IPS-15b (cell line): Measurements from ENCODE around the gene MEAF6.

Source experiments
- H3K27me3 ChIP-seq: one replicate; pipeline ENCODE4 v1.6.1; 2013; ENCODE audit warnings: low read length; ENCODE audit not compliant: control insufficient read depth, insufficient read depth
- H3K36me3 ChIP-seq: one replicate; pipeline ENCODE4 v1.6.1; 2013; ENCODE audit warnings: low read length; ENCODE audit not compliant: control insufficient read depth, insufficient read depth
- H3K4me1 ChIP-seq: one replicate; pipeline ENCODE4 v1.6.1; 2013; ENCODE audit warnings: mild to moderate bottlenecking, low read length; ENCODE audit not compliant: control insufficient read depth, insufficient read depth
- H3K4me3 ChIP-seq: one replicate; pipeline ENCODE4 v1.5.1; 2013; ENCODE audit warnings: low read depth, low read length
- H3K9ac ChIP-seq: one replicate; pipeline ENCODE4 v1.6.1; 2013; ENCODE audit warnings: low read depth, mild to moderate bottlenecking, low read length
- H3K9me3 ChIP-seq: one replicate; pipeline ENCODE4 v1.6.1; 2013; ENCODE audit warnings: mild to moderate bottlenecking, low read length; ENCODE audit not compliant: control insufficient read depth, insufficient read depth

The MEAF6 gene

GRCh38 chr1:37461698-37462436 is 52.7 kb downstream of the MEAF6 start:
- Histone ChIP-seq H3K36me3 (no peaks in the 10 kb centered on the region), H3K27me3 (no peaks in the 10 kb centered on the region), H3K9ac (no peak overlapping the region), H3K4me3 (no peak overlapping the region), H3K9me3 (no peaks in the 10 kb centered on the region), H3K4me1 (no peaks in the 10 kb centered on the region)

- H3K9me3 ChIP-seq: no peaks in the 10 kb centered on the region
- H3K4me3 ChIP-seq: no peak overlapping the region
- no peaks in the 10 kb centered on the region for H3K4me1 ChIP-seq
- H3K36me3 ChIP-seq: no peaks in the 10 kb centered on the region
- no peak overlapping the region for H3K9ac ChIP-seq
- no peaks in the 10 kb centered on the region for H3K27me3 ChIP-seq
Observed at GRCh38 chr1:37458551-37458950, 56.0 kb downstream of the MEAF6 start.

- Histone ChIP-seq H3K36me3 (no peaks in the 10 kb centered on the region), H3K9me3 (no peaks in the 10 kb centered on the region), H3K4me3 (no peak overlapping the region), H3K4me1 (no peaks in the 10 kb centered on the region), H3K27me3 (no peaks in the 10 kb centered on the region), H3K9ac (no peak overlapping the region)
Observed at GRCh38 chr1:37456614-37457013, 58.0 kb downstream of the MEAF6 start.

- Histone ChIP-seq H3K4me3 (no peak overlapping the region), H3K9ac (peak overlapping the region; percentile 37), H3K9me3 (no peaks in the 10 kb centered on the region), H3K27me3 (no peaks in the 10 kb centered on the region), H3K36me3 (no peaks in the 10 kb centered on the region), H3K4me1 (no peaks in the 10 kb centered on the region)
Observed at GRCh38 chr1:37455516-37455915, 59.0 kb downstream of the MEAF6 start.

- no peak overlapping the region for H3K9ac ChIP-seq
Observed at GRCh38 chr1:37453647-37454046, 60.9 kb downstream of the MEAF6 start.

GRCh38 chr1:37452416-37452815 is 62.1 kb downstream of the MEAF6 start:
- no peaks in the 10 kb centered on the region for H3K9me3 ChIP-seq
- peaks cover 3% of the 10 kb centered on the region for H3K4me1 ChIP-seq
- H3K36me3 ChIP-seq: no peaks in the 10 kb centered on the region
- no peak overlapping the region for H3K9ac ChIP-seq
- no peaks in the 10 kb centered on the region for H3K27me3 ChIP-seq
- H3K4me3 ChIP-seq: no peak overlapping the region

More at GRCh38 chr1:37453647-37454046, 60.9 kb downstream of the MEAF6 start:
- H3K4me1 ChIP-seq: peaks cover under 1% of the 10 kb centered on the region
- no peaks in the 10 kb centered on the region for H3K27me3 ChIP-seq
- H3K4me3 ChIP-seq: no peak overlapping the region
- no peaks in the 10 kb centered on the region for H3K9me3 ChIP-seq
- no peaks in the 10 kb centered on the region for H3K36me3 ChIP-seq

- H3K36me3 ChIP-seq: no peaks in the 10 kb centered on the region
- H3K4me1 ChIP-seq: peaks cover 3% of the 10 kb centered on the region
- H3K9me3 ChIP-seq: no peaks in the 10 kb centered on the region
- H3K27me3 ChIP-seq: peaks cover 3% of the 10 kb centered on the region
- no peak overlapping the region for H3K9ac ChIP-seq
- no peak overlapping the region for H3K4me3 ChIP-seq
Observed at GRCh38 chr1:37449936-37450335, 64.6 kb downstream of the MEAF6 start.

- peaks cover 3% of the 10 kb centered on the region for H3K4me1 ChIP-seq
- H3K36me3 ChIP-seq: no peaks in the 10 kb centered on the region
- H3K4me3 ChIP-seq: no peak overlapping the region
- H3K9ac ChIP-seq: no peak overlapping the region
- no peaks in the 10 kb centered on the region for H3K9me3 ChIP-seq
- H3K27me3 ChIP-seq: peaks cover 3% of the 10 kb centered on the region
Observed at GRCh38 chr1:37448691-37449417, 65.7 kb downstream of the MEAF6 start.

GRCh38 chr1:37448185-37448584 is 66.4 kb downstream of the MEAF6 start:
- Histone ChIP-seq H3K4me1 (peaks cover 3% of the 10 kb centered on the region), H3K9me3 (no peaks in the 10 kb centered on the region), H3K4me3 (no peak overlapping the region), H3K9ac (no peak overlapping the region), H3K36me3 (no peaks in the 10 kb centered on the region), H3K27me3 (peaks cover 6% of the 10 kb centered on the region)

- H3K4me1 ChIP-seq: peaks cover 3% of the 10 kb centered on the region
- H3K9me3 ChIP-seq: no peaks in the 10 kb centered on the region
- no peak overlapping the region for H3K4me3 ChIP-seq
- H3K9ac ChIP-seq: no peak overlapping the region
- H3K27me3 ChIP-seq: peaks cover 18% of the 10 kb centered on the region
- no peaks in the 10 kb centered on the region for H3K36me3 ChIP-seq
Observed at GRCh38 chr1:37446874-37447273, 67.7 kb downstream of the MEAF6 start.

GRCh38 chr1:37442644-37443043 is 71.9 kb downstream of the MEAF6 start:
- no peak overlapping the region for H3K4me3 ChIP-seq
- H3K4me1 ChIP-seq: no peaks in the 10 kb centered on the region
- no peaks in the 10 kb centered on the region for H3K36me3 ChIP-seq
- no peaks in the 10 kb centered on the region for H3K9me3 ChIP-seq
- H3K9ac ChIP-seq: no peak overlapping the region
- peaks cover 26% of the 10 kb centered on the region for H3K27me3 ChIP-seq
